Mesenchymal stem cell (in vitro differentiated cells and primary cell): ENCODE measurements around the gene OTULIN.
A peak's percentile ranks its signal among the peaks of the same experiment; 100 is the strongest.

Source experiments
- DNase-seq: peaks from one replicate; pipeline ENCODE4 v3.0.0-alpha.2; 2013
- H2AFZ ChIP-seq: one replicate; pipeline ENCODE4 v1.6.1; 2013; ENCODE audit warnings: low read depth, mild to moderate bottlenecking, control low read depth, inconsistent platforms, low read length, moderate library complexity
- H2AK5ac ChIP-seq: 2 replicates; pipeline ENCODE4 v1.6.1; 2013; ENCODE audit warnings: low read length, moderate library complexity, mild to moderate bottlenecking, inconsistent platforms; ENCODE audit not compliant: severe bottlenecking
- H2BK120ac ChIP-seq: one replicate; pipeline ENCODE4 v1.6.1; 2013; ENCODE audit warnings: low read depth, mild to moderate bottlenecking, inconsistent platforms, low read length, moderate library complexity
- H2BK12ac ChIP-seq, 2 experiments: one replicate each; pipeline ENCODE4 v1.6.1; 2013; ENCODE audit warnings: inconsistent platforms in 2 of 2, low read length in 2 of 2, mild to moderate bottlenecking in 2 of 2, moderate library complexity in 2 of 2, control low read depth in 1 of 2
- H2BK15ac ChIP-seq: one replicate; pipeline ENCODE4 v1.6.1; 2013; ENCODE audit warnings: mild to moderate bottlenecking, low read depth, inconsistent platforms; ENCODE audit not compliant: poor library complexity, severe bottlenecking
- H2BK5ac ChIP-seq: 2 replicates; pipeline ENCODE4 v1.6.1; 2013; ENCODE audit warnings: low read depth, mild to moderate bottlenecking, low read length, control low read depth, inconsistent platforms; ENCODE audit not compliant: poor library complexity, severe bottlenecking
- H3K14ac ChIP-seq, 2 experiments: one replicate each; pipeline ENCODE4 v1.6.1; 2013; ENCODE audit warnings: inconsistent platforms in 2 of 2, low read length in 2 of 2, control low read depth in 1 of 2, mild to moderate bottlenecking in 1 of 2, moderate library complexity in 1 of 2
- H3K18ac ChIP-seq, 2 experiments: one replicate each; pipeline ENCODE4 v1.6.1; 2013; ENCODE audit warnings: inconsistent platforms in 2 of 2, low read length in 2 of 2, control low read depth in 1 of 2, low read depth in 1 of 2, mild to moderate bottlenecking in 1 of 2
- H3K23ac ChIP-seq, 2 experiments: one replicate each; pipeline ENCODE4 v1.6.1; 2013; ENCODE audit warnings: inconsistent platforms in 2 of 2, low read length in 2 of 2, mild to moderate bottlenecking in 2 of 2, moderate library complexity in 2 of 2, control low read depth in 1 of 2
- H3K27ac ChIP-seq: 2 replicates; pipeline ENCODE4 v1.5.1; 2013; ENCODE audit warnings: mild to moderate bottlenecking, moderate library complexity, low read length, control low read depth, inconsistent platforms; ENCODE audit not compliant: poor library complexity, severe bottlenecking
- H3K27me3 ChIP-seq, 2 experiments: 2 replicates each; pipeline versions ENCODE4 v1.6.1 to v1.7.0; 2013; ENCODE audit warnings: low read length in 2 of 2, mild to moderate bottlenecking in 2 of 2, moderate library complexity in 2 of 2, control low read depth in 1 of 2, inconsistent platforms in 1 of 2; ENCODE audit not compliant: control insufficient read depth in 1 of 2, insufficient read depth in 1 of 2
- H3K36me3 ChIP-seq, 2 experiments: 2 replicates each; pipeline versions ENCODE4 v1.6.1 to v1.7.0; 2013; ENCODE audit warnings: low read length in 2 of 2, control low read depth in 1 of 2, inconsistent platforms in 1 of 2, low read depth in 1 of 2, mild to moderate bottlenecking in 1 of 2; ENCODE audit not compliant: insufficient read depth in 2 of 2, control insufficient read depth in 1 of 2
- H3K4ac ChIP-seq, 2 experiments: one replicate each; pipeline ENCODE4 v1.6.1; 2013; ENCODE audit warnings: inconsistent platforms in 2 of 2, low read length in 2 of 2, mild to moderate bottlenecking in 2 of 2, moderate library complexity in 2 of 2, control low read depth in 1 of 2, low read depth in 1 of 2
- H3K4me1 ChIP-seq: 2 replicates; pipeline ENCODE4 v1.6.1; 2013; ENCODE audit warnings: low read depth, low read length, control low read depth; ENCODE audit not compliant: control insufficient read depth, insufficient read depth
- H3K4me2 ChIP-seq: 2 replicates; pipeline ENCODE4 v1.6.1; 2013; ENCODE audit warnings: low read length, mild to moderate bottlenecking, inconsistent platforms; ENCODE audit not compliant: poor library complexity, severe bottlenecking
- H3K4me3 ChIP-seq, 2 experiments: 2 replicates each; pipeline versions ENCODE4 v1.5.1 to v1.7.0; 2013; ENCODE audit warnings: low read length in 2 of 2, mild to moderate bottlenecking in 2 of 2, control low read depth in 1 of 2, low read depth in 1 of 2; ENCODE audit not compliant: insufficient read depth in 1 of 2
- H3K79me1 ChIP-seq: replicated peaks from 2 replicates; pipeline ENCODE4 v1.6.1; 2013; ENCODE audit warnings: mild to moderate bottlenecking, control low read depth, low read length, inconsistent platforms; ENCODE audit not compliant: poor library complexity, severe bottlenecking
- H3K9ac ChIP-seq: 2 replicates; pipeline ENCODE4 v1.7.0; 2013; ENCODE audit warnings: mild to moderate bottlenecking, low read length, moderate library complexity
- H3K9me3 ChIP-seq: 2 replicates; pipeline ENCODE4 v1.7.0; 2013; ENCODE audit warnings: mild to moderate bottlenecking, low read length; ENCODE audit not compliant: control insufficient read depth
- H4K8ac ChIP-seq: one replicate; pipeline ENCODE4 v1.6.1; 2013; ENCODE audit warnings: inconsistent platforms, mild to moderate bottlenecking, low read length, moderate library complexity
- H4K91ac ChIP-seq: one replicate; pipeline ENCODE4 v1.6.1; 2013; ENCODE audit warnings: mild to moderate bottlenecking, low read length, inconsistent platforms
- WGBS: methylation state at CpG from one replicate; pipeline ENCODE4 v1.1.7; 2013; ENCODE audit warnings: mixed read lengths; 5-methylcytosine and 5-hydroxymethylcytosine counted together

The OTULIN gene

DNA sequence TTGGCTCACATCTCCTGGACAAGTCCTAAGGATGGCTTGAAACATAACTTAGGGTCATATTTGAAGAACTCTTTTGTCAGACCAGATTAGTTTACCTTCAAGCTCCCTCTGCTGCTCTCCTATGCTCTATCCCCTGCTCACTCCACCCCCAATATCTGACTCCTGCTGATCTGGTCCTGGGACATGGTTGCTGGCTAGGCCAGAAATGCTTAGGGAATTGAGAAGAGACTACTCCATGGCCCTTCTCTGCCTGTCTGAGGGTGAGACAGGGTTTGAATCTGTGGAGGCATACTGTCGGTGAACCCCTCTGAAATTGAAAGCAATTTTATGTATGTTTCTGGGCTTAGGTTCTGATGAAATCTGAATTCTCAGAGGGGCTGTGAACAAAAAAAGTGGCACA, 3.3 kb downstream of the OTULIN start:
- Histone ChIP-seq H3K27me3 (no peaks in the 10 kb centered on the region), H3K4me3 (no peak overlapping the region), H2AK5ac (no peak overlapping the region), H4K91ac (no peak overlapping the region), H3K9me3 (no peaks in the 10 kb centered on the region), H2BK5ac (no peak overlapping the region), H2BK120ac (no peak overlapping the region), H3K18ac (no peak overlapping the region), H4K8ac (no peak overlapping the region), H3K14ac (no peak overlapping the region), H3K4me1 (peaks cover 13% of the 10 kb centered on the region), H3K79me1 (peaks cover 14% of the 10 kb centered on the region), H3K9ac (no peak overlapping the region), H2BK15ac (no peak overlapping the region), H3K36me3 (peaks cover 0 to 4% of the 10 kb centered on the region in 2 experiments), H2AFZ (no peak overlapping the region), H3K23ac (no peak overlapping the region), H3K27ac (no peak overlapping the region), H2BK12ac (no peak overlapping the region), H3K4me2 (no peak overlapping the region), H3K4ac (no peak overlapping the region)
- no peak for DNase-seq
- WGBS, result 100% methylated on average over 1 of the region's 1 CpG

GRCh38 chr5:14668181-14668591, 3.7 kb downstream of the OTULIN start:
- no peak for DNase-seq
- Histone ChIP-seq H2BK12ac (no peak overlapping the region), H3K9me3 (no peaks in the 10 kb centered on the region), H3K4ac (no peak overlapping the region), H3K4me3 (peak overlapping the region in 1 of 2 experiments; percentile 28), H3K79me1 (peaks cover 11% of the 10 kb centered on the region), H3K23ac (no peak overlapping the region), H3K14ac (no peak overlapping the region), H2BK15ac (no peak overlapping the region), H3K9ac (no peak overlapping the region), H2BK120ac (no peak overlapping the region), H2AK5ac (no peak overlapping the region), H3K36me3 (peaks cover 0 to 4% of the 10 kb centered on the region in 2 experiments), H3K18ac (no peak overlapping the region), H4K8ac (no peak overlapping the region), H3K27ac (no peak overlapping the region), H2AFZ (no peak overlapping the region), H2BK5ac (no peak overlapping the region), H3K4me2 (no peak overlapping the region), H4K91ac (no peak overlapping the region), H3K27me3 (no peaks in the 10 kb centered on the region), H3K4me1 (peaks cover 13% of the 10 kb centered on the region)
- 96% methylated on average over 5 of the region's 5 CpGs for WGBS

DNA sequence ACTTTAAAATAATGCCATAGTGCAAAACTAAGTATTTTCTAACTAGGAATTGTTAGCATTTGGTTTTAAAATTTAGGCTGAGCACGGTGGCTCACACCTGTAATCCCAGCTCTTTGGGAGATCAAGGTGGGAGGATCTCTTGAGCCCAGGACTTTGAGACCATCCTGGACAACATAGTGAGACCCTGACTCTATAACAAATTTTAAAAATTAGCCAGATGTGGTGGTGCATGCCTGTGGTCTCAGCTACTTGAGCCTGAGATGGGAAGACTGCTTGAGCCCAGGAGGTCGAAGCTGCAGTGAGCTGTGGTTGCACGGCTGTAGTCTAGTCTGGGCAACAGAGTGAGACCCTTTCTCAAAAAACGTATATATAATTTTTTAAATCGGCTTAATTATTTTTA, 4.9 kb downstream of the OTULIN start:
- H2BK5ac ChIP-seq, result no peak overlapping the region
- WGBS, result 98% methylated on average over 3 of the region's 5 CpGs
- no peak for DNase-seq
- H4K8ac ChIP-seq, result no peak overlapping the region
- H3K4me2 ChIP-seq, result no peak overlapping the region
- peaks cover 17% of the 10 kb centered on the region for H3K4me1 ChIP-seq
- H2BK120ac ChIP-seq, result no peak overlapping the region
- no peak overlapping the region for H3K14ac ChIP-seq
- H3K36me3 ChIP-seq, result peaks cover 4 to 8% of the 10 kb centered on the region in 2 experiments
- H2AK5ac ChIP-seq, result no peak overlapping the region
- no peak overlapping the region for H4K91ac ChIP-seq
- no peak overlapping the region for H3K27ac ChIP-seq
- H2BK15ac ChIP-seq, result no peak overlapping the region
- no peaks in the 10 kb centered on the region for H3K27me3 ChIP-seq
- no peaks in the 10 kb centered on the region for H3K9me3 ChIP-seq
- peaks cover 13% of the 10 kb centered on the region for H3K79me1 ChIP-seq
- no peak overlapping the region for H3K9ac ChIP-seq
- no peak overlapping the region for H3K4me3 ChIP-seq
- H3K18ac ChIP-seq, result no peak overlapping the region
- no peak overlapping the region for H2BK12ac ChIP-seq
- H3K23ac ChIP-seq, result no peak overlapping the region
- H3K4ac ChIP-seq, result no peak overlapping the region
- H2AFZ ChIP-seq, result no peak overlapping the region

DNA sequence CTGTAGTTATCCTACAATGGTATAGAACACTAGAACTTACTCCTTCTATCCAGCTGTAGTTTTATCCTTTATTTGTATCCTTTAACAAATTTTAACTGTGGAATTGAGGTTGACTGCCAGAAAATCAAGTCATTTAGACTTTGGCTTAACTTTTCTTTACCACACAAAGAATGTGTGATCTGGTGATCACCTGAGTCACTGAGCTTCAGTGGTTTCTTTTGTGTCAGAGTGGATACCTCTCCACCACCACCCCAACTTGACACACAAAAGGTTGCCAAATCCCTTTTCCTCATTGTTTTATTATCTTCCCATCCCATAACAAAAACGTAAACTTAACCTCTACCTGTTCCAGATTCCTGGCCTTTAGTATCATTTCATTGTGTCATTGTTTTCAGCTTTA, 5.5 kb downstream of the OTULIN start:
- Histone ChIP-seq H3K18ac (no peak overlapping the region), H3K4me2 (no peak overlapping the region), H3K4ac (no peak overlapping the region), H2AFZ (no peak overlapping the region), H3K4me3 (no peak overlapping the region), H3K27ac (no peak overlapping the region), H3K9ac (peak overlapping the region; percentile 9), H3K79me1 (peaks cover 13% of the 10 kb centered on the region), H2BK5ac (no peak overlapping the region), H4K8ac (no peak overlapping the region), H3K36me3 (peaks cover 5 to 14% of the 10 kb centered on the region in 2 experiments), H3K4me1 (peaks cover 18% of the 10 kb centered on the region), H2BK120ac (no peak overlapping the region), H2AK5ac (no peak overlapping the region), H3K27me3 (no peaks in the 10 kb centered on the region), H3K9me3 (no peaks in the 10 kb centered on the region), H2BK15ac (no peak overlapping the region), H4K91ac (no peak overlapping the region), H3K23ac (no peak overlapping the region), H3K14ac (no peak overlapping the region), H2BK12ac (no peak overlapping the region)
- no peak for DNase-seq
- 89% methylated on average over 1 of the region's 1 CpG for WGBS
